GM18858 (cell line): ENCODE results near the gene STX1A.
"Not testable (repeated sequence)": the region's sequence is repeated elsewhere in the genome, so short reads cannot be mapped to it uniquely, and the experiment has no call there.

Experiments used
- ATAC-seq: cut with Tn5 transposase; IDR thresholded peaks from one replicate; pipeline ENCODE4 v1.9.1; 2021; ENCODE audit not compliant: unreplicated experiment

The STX1A gene

GRCh38 chr7:73736885-73737284, 17.4 kb upstream of the STX1A start:
- ATAC-seq, result no peak

- no peak for ATAC-seq
Measured at GRCh38 chr7:73735528-73735905, 16.0 kb upstream of the STX1A start.

- ATAC-seq, result no peak
Measured at GRCh38 chr7:73734619-73735527, 15.4 kb upstream of the STX1A start.

GRCh38 chr7:73732397-73732796, 12.9 kb upstream of the STX1A start:
- no peak for ATAC-seq

- ATAC-seq, result no peak
Measured at GRCh38 chr7:73730485-73730884, 11.0 kb upstream of the STX1A start.

- ATAC-seq, result no peak
Measured at GRCh38 chr7:73728551-73728950, 9.1 kb upstream of the STX1A start.

- no peak for ATAC-seq
Measured at GRCh38 chr7:73727952-73728351, 8.5 kb upstream of the STX1A start.

GRCh38 chr7:73726083-73726466, 6.6 kb upstream of the STX1A start:
- ATAC-seq, result no peak

GRCh38 chr7:73723813-73724212, 4.3 kb upstream of the STX1A start:
- ATAC-seq, result no peak

- ATAC-seq, result no peak
Measured at GRCh38 chr7:73722785-73723184, 3.3 kb upstream of the STX1A start.

- not testable (repeated sequence) for ATAC-seq
Measured at GRCh38 chr7:73722182-73722581, 2.7 kb upstream of the STX1A start.

GRCh38 chr7:73721377-73721817, 1.9 kb upstream of the STX1A start:
- ATAC-seq, result no peak

GRCh38 chr7:73720443-73720842, 974 bp upstream of the STX1A start:
- ATAC-seq, result not testable (repeated sequence)

GRCh38 chr7:73719806-73720169, 319 bp upstream of the STX1A start:
- ATAC-seq, result no peak

GRCh38 chr7:73718438-73718881, 1.0 kb downstream of the STX1A start:
- no peak for ATAC-seq

- ATAC-seq, result no peak
Measured at GRCh38 chr7:73717991-73718405, 1.5 kb downstream of the STX1A start.

GRCh38 chr7:73717025-73717807, 2.3 kb downstream of the STX1A start:
- ATAC-seq, result no peak

- ATAC-seq, result no peak
Measured at GRCh38 chr7:73716318-73716890, 3.1 kb downstream of the STX1A start.

- ATAC-seq, result no peak
Measured at GRCh38 chr7:73715648-73716317, 3.7 kb downstream of the STX1A start.

GRCh38 chr7:73713319-73713718, 6.2 kb downstream of the STX1A start:
- ATAC-seq, result not testable (repeated sequence)

GRCh38 chr7:73712773-73713172, 6.7 kb downstream of the STX1A start:
- ATAC-seq, result no peak
